Right lobe of liver (tissue), 6 donors: ENCODE results near the gene NEIL3. TPM values are rescaled to one million over a fixed set of nuclear protein-coding genes. Genes with fewer than 3 reads are reported as not detected.

Experiments used
- ATAC-seq, 4 donors: fragments of 200-7000 bp; cut with Tn5 transposase; one replicate each; pipeline ENCODE4 v1.9.1; 2020; ENCODE audit warnings: mild to moderate bottlenecking in 4 of 4, moderate library complexity in 4 of 4
- DNase-seq, 3 donors: peaks; one replicate each; pipeline ENCODE4 v3.0.0-alpha.2; 2020
- H3K27ac ChIP-seq, 3 donors: fragments of 200-600 bp; one replicate each; pipeline ENCODE4 v1.8.0; 2022
- H3K27me3 ChIP-seq, 2 donors: fragments of 200-600 bp; one replicate each; pipeline ENCODE4 v1.8.0; 2022
- H3K36me3 ChIP-seq, 4 donors: fragments of 200-600 bp; sonication (generic) in 1 of 4; one replicate each; pipeline versions ENCODE4 v1.5.1 to v1.8.0; 2017 to 2022; ENCODE audit warnings: control low read depth in 1 of 4
- H3K4me1 ChIP-seq, 4 donors: fragments of 200-600 bp; sonication (generic) in 1 of 4; one replicate each; pipeline versions ENCODE4 v1.5.1 to v1.8.0; 2017 to 2022; ENCODE audit warnings: control low read depth in 1 of 4
- H3K4me3 ChIP-seq, 3 donors: fragments of 200-600 bp; one replicate each; pipeline ENCODE4 v1.8.0; 2022
- H3K9me3 ChIP-seq, 4 donors: fragments of 200-600 bp; sonication (generic) in 1 of 4; one replicate each; pipeline versions ENCODE4 v1.5.1 to v1.8.0; 2017 to 2022; ENCODE audit warnings: control low read depth in 1 of 4
- POLR2A ChIP-seq: fragments of 450-650 bp; IDR thresholded peaks from one replicate; pipeline ENCODE4 v1.6.1; 2017; ENCODE audit warnings: antibody characterized with exemption, mild to moderate bottlenecking
- whole genome bisulfite sequencing: methylation state at CpG from one replicate; pipeline ENCODE4 v1.1.6; 2018; ENCODE audit warnings: low coverage, low lambda C conversion rate; ENCODE audit not compliant: insufficient coverage; ENCODE audit errors: missing lambda C conversion rate; 5-methylcytosine and 5-hydroxymethylcytosine counted together
- intact Hi-C, 2 donors: fragments of 100-400 bp; cut with DNase I; formaldehyde crosslinking; loops; one replicate each; pipeline versions ENCODE4 v1.11.2 to v1.14.1; 2022
- total RNA-seq, 6 experiments: library from RNA; depleted of rRNA in 2 of 6; stranded (reverse); fragments of >200 nt in 2 of 6; fragmentation: NEBNext Ultra II Directional in 3 of 6; extraction: Animal tissue kit (Norgen Biotek cat#: 25700) in 3 of 6; gene quantifications; one replicate each; pipeline versions ENCODE4 v1.1.0 to v1.2.4, GENCODE V29; 2016 to 2023
- TF ChIP-seq, protein P1 (sequence below), 4 donors: fragments of 200-600 bp in 3 of 4; fragments of 450-650 bp in 1 of 4; IDR thresholded peaks; one replicate each; pipeline versions ENCODE4 v1.5.1 to v1.8.0; 2016 to 2022; ENCODE audit warnings: antibody characterized with exemption in 4 of 4, mild to moderate bottlenecking in 2 of 4
- donor health status: DM: no; HTN: yes; CAD: no.
- donor health status: DM: no; HTN: no; CAD: no.
- donor health status: DM: no; HTN: no; CAD: no.
- donor health status: DM: no; HTN: yes; CAD: no.
- donor health status: DM: no; HTN: yes; CAD: no.

The NEIL3 gene
- total RNA-seq, 6 experiments from 2014 or later, result 0.13 to 2.3 (median 0.63) TPM; not detected in 2

DNA sequence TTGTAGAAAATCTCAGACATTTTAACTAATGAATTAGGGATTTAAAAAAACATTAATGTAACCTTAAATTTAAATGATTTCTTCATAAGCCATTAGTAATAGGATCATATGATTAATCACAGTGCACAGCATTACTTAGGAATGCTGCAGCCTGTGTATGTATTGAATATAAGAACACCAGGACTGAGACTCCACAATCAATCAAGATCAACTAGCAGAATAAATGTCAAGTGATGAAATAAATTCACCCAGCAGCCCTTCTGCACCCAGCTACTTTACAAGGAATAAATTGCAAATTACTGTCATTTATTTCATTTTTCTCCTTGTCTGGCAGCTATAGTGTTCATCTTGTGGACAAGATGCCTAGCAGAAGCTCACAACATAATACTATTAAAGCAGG lies 46.5 kb downstream of the NEIL3 start:
- no peak overlapping the region for H3K4me3 ChIP-seq
- TF ChIP-seq POLR2A, result no peak
- TF ChIP-seq, protein P1, sequence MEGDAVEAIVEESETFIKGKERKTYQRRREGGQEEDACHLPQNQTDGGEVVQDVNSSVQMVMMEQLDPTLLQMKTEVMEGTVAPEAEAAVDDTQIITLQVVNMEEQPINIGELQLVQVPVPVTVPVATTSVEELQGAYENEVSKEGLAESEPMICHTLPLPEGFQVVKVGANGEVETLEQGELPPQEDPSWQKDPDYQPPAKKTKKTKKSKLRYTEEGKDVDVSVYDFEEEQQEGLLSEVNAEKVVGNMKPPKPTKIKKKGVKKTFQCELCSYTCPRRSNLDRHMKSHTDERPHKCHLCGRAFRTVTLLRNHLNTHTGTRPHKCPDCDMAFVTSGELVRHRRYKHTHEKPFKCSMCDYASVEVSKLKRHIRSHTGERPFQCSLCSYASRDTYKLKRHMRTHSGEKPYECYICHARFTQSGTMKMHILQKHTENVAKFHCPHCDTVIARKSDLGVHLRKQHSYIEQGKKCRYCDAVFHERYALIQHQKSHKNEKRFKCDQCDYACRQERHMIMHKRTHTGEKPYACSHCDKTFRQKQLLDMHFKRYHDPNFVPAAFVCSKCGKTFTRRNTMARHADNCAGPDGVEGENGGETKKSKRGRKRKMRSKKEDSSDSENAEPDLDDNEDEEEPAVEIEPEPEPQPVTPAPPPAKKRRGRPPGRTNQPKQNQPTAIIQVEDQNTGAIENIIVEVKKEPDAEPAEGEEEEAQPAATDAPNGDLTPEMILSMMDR (IDR thresholded peaks at IDR 0.05), result no peak
- intact Hi-C loops, result no loop called here
- no peaks in the 10 kb centered on the region for H3K27me3 ChIP-seq
- H3K27ac ChIP-seq, result no peak overlapping the region
- DNase-seq (no peak), ATAC-seq (no peak)
- no peaks in the 10 kb centered on the region for H3K36me3 ChIP-seq
- no peaks in the 10 kb centered on the region for H3K4me1 ChIP-seq
- no peaks in the 10 kb centered on the region for H3K9me3 ChIP-seq

DNA sequence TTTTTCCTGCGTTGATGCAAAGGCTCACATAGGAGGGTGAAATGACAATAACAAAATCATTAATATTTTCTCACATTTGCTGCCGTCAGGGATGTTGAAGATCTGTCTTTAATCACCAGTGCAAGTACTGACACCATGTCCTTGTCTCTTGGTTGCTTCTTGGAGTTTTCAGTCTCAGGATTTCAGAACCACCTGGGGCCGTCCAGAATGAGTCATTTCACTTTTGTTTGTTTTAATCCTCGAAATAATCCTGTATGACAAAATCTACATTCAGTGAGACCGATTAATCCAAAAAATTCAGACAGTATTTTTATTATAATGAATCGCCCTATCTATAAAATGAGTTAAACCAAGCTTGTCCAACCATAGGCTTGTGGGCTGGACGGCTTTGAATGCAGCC lies 47.2 kb downstream of the NEIL3 start:
- H3K27me3 ChIP-seq, result no peaks in the 10 kb centered on the region
- intact Hi-C loops, result no loop called here
- no peak overlapping the region for H3K27ac ChIP-seq
- H3K9me3 ChIP-seq, result no peaks in the 10 kb centered on the region
- TF ChIP-seq, protein P1 (IDR thresholded peaks at IDR 0.05), result no peak
- no peak for TF ChIP-seq POLR2A
- no peaks in the 10 kb centered on the region for H3K36me3 ChIP-seq
- WGBS, result 92% methylated on average over 6 of the region's 7 CpGs
- DNase-seq (no peak), ATAC-seq (no peak)
- H3K4me3 ChIP-seq, result no peak overlapping the region
- no peaks in the 10 kb centered on the region for H3K4me1 ChIP-seq

DNA sequence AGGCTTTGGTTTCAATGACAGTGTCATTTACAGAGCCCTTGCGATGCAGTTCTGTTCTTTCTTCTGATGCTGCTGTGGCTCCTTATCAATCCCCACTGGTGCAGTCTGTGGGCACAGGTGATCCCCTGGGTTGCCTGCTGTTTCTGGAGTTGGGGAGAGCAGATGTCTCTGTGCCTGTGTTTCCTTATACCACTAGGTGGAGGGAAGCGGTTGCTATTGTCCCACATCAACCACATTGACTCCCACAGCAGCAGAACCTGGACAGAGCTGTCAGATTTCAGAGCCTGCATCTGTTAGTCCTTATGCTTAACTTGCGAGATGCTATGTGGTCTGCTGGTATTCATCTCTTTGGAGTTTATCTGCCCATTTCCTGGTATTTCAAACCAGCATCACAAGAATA lies 57.7 kb downstream of the NEIL3 start:
- TF ChIP-seq POLR2A, result no peak
- TF ChIP-seq, protein P1 (IDR thresholded peaks at IDR 0.05), result peak; percentile 28 to 45 (median 43)
- DNase-seq (no peak), ATAC-seq (peak; percentile 74 to 94 (median 84))
- Histone ChIP-seq H3K4me3 (no peak overlapping the region), H3K27ac (no peak overlapping the region), H3K4me1 (no peaks in the 10 kb centered on the region), H3K27me3 (no peaks in the 10 kb centered on the region), H3K9me3 (no peaks in the 10 kb centered on the region), H3K36me3 (no peaks in the 10 kb centered on the region)
- WGBS, result 73% methylated on average over 3 of the region's 3 CpGs
- intact Hi-C loops, result no loop called here

DNA sequence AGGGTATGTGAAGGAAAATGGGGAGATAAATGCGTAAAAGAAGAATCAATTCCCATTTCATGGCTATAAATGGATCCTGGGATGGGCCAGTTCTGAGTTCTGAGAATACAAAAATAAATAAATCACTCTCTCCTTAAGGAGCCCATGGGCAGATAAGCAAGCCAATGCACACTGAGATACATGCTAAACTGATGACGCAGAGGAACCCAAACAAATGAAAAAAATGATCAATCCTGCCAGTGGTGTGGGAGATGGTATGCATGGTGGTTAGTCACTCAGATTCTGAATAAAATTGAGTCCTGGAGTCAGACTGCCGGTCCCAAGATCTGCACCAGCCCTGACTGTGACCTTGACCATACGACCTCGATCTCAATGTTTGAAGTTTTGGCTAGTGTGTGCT lies 59.7 kb downstream of the NEIL3 start:
- H3K27ac ChIP-seq, result no peak overlapping the region
- H3K4me3 ChIP-seq, result no peak overlapping the region
- H3K4me1 ChIP-seq, result no peaks in the 10 kb centered on the region
- WGBS, result 86% methylated on average over 5 of the region's 5 CpGs
- no peaks in the 10 kb centered on the region for H3K27me3 ChIP-seq
- TF ChIP-seq, protein P1 (IDR thresholded peaks at IDR 0.05), result no peak
- no peak for TF ChIP-seq POLR2A
- DNase-seq (no peak), ATAC-seq (no peak)
- no peaks in the 10 kb centered on the region for H3K9me3 ChIP-seq
- no peaks in the 10 kb centered on the region for H3K36me3 ChIP-seq
- intact Hi-C loops, result no loop called here

DNA sequence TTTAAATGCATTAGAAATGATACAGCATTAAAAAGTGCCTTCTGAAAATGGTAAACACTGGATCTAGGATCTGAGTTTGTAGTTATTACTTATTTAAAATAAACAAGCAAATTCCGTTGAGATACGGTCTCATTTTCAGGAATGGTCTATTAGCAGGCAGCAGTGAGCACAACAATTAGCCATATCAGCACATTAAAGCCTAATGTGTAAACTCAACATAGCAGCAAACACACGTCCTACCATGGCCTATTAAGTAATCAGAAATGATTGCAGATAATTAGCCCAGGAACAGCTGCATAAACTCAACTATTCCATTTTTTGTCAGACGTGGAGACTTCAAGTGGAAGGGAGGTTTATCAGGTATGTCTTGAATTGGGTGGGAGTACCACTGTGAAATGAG lies 61.8 kb downstream of the NEIL3 start:
- TF ChIP-seq POLR2A, result no peak
- TF ChIP-seq, protein P1 (IDR thresholded peaks at IDR 0.05), result no peak
- DNase-seq (no peak), ATAC-seq (no peak)
- no peaks in the 10 kb centered on the region for H3K9me3 ChIP-seq
- H3K36me3 ChIP-seq, result no peaks in the 10 kb centered on the region
- H3K4me3 ChIP-seq, result no peak overlapping the region
- no peaks in the 10 kb centered on the region for H3K27me3 ChIP-seq
- H3K4me1 ChIP-seq, result no peaks in the 10 kb centered on the region
- whole genome bisulfite sequencing, result 73% methylated on average over 4 of the region's 4 CpGs
- no peak overlapping the region for H3K27ac ChIP-seq
- intact Hi-C loops, result no loop called here
